ENCODE measurements around the gene NAGK.

GRCh38 chr2:71078624-71079023, 10.2 kb downstream of the NAGK start:
- no peak for TF ChIP-seq CTCF (IDR thresholded peaks at IDR 0.05; ENCODE audit: borderline replicate concordance, extremely low read depth, low read length, poor library complexity, severe bottlenecking)
- no peak for TF ChIP-seq EZH2 (IDR thresholded peaks at IDR 0.05; ENCODE audit: borderline replicate concordance, low read depth, low read length, severe bottlenecking)
